IMR-90 (cell line): ENCODE results near the gene ABCC10.

Source experiments
- BHLHE40 ChIP-seq: fragments of 150-350 bp; IDR thresholded peaks from 2 replicates; pipeline ENCODE4 v1.6.1; 2016; ENCODE audit warnings: mild to moderate bottlenecking, low read depth, low read length
- CEBPB ChIP-seq: IDR thresholded peaks from 2 replicates; pipeline ENCODE4 v1.6.1; 2012; ENCODE audit warnings: low read depth, low read length, improper control_type of control experiment
- CHD1 ChIP-seq: IDR thresholded peaks from 2 replicates; pipeline ENCODE4 v1.6.1; 2012; ENCODE audit warnings: low read depth, low read length, improper control_type of control experiment
- CTCF ChIP-seq: conservative IDR thresholded peaks from 2 replicates; pipeline ENCODE4 v1.5.1; 2012; ENCODE audit warnings: mild to moderate bottlenecking, low read depth, low read length, improper control_type of control experiment
- FOS ChIP-seq: fragments of 150-350 bp; IDR thresholded peaks from 2 replicates; pipeline ENCODE4 v1.6.1; 2016; ENCODE audit warnings: low read depth, low read length
- MXI1 ChIP-seq: IDR thresholded peaks from 2 replicates; pipeline ENCODE4 v1.6.1; 2012; ENCODE audit warnings: low read depth, mild to moderate bottlenecking, low read length, moderate library complexity, borderline replicate concordance
- NFE2L2 ChIP-seq: fragments of 150-350 bp; IDR thresholded peaks from 2 replicates; pipeline ENCODE4 v1.6.1; 2016; ENCODE audit warnings: low read depth, mild to moderate bottlenecking, low read length
- POLR2A ChIP-seq: IDR thresholded peaks from 2 replicates; pipeline ENCODE4 v1.6.1; 2012; ENCODE audit warnings: mild to moderate bottlenecking, low read depth, low read length
- RAD21 ChIP-seq: IDR thresholded peaks from 2 replicates; pipeline ENCODE4 v1.6.1; 2012; ENCODE audit warnings: low read length, improper control_type of control experiment
- RCOR1 ChIP-seq: IDR thresholded peaks from 2 replicates; pipeline ENCODE4 v1.6.1; 2012; ENCODE audit warnings: mild to moderate bottlenecking, low read length, improper control_type of control experiment; ENCODE audit not compliant: insufficient replicate concordance
- USF2 ChIP-seq: fragments of 150-350 bp; IDR thresholded peaks from 2 replicates; pipeline ENCODE4 v1.6.1; 2017; ENCODE audit warnings: mild to moderate bottlenecking, antibody characterized with exemption, low read length, low read depth

GRCh38 chr6:43432009-43432945, 4.9 kb downstream of the ABCC10 start:
- no peak for TF ChIP-seq CTCF
- TF ChIP-seq USF2, result no peak
- no peak for TF ChIP-seq FOS
- TF ChIP-seq CHD1, result no peak
- TF ChIP-seq NFE2L2, result no peak
- no peak for TF ChIP-seq RAD21
- no peak for TF ChIP-seq MXI1
- no peak for TF ChIP-seq POLR2A
- no peak for TF ChIP-seq CEBPB
- TF ChIP-seq BHLHE40, result no peak
- TF ChIP-seq RCOR1, result no peak
